OCI-LY7 (cell line): ENCODE data around the gene PCCA.

Experiments used
- EZH2phosphoT487 ChIP-seq: fragments of 200-600 bp; sonication (generic); IDR thresholded peaks from 2 replicates; pipeline ENCODE4 v1.6.1; 2018; ENCODE audit warnings: low read depth, borderline replicate concordance, mild to moderate bottlenecking, mixed run types, antibody characterized with exemption, low read length, moderate library complexity, mixed read lengths
- TF ChIP-seq, protein P1 (sequence below): fragments of 200-600 bp; sonication (generic); conservative IDR thresholded peaks from 2 replicates; pipeline ENCODE4 v1.5.1; 2014; ENCODE audit warnings: mild to moderate bottlenecking, antibody characterized with exemption, low read length, moderate library complexity, mixed read lengths

DNA sequence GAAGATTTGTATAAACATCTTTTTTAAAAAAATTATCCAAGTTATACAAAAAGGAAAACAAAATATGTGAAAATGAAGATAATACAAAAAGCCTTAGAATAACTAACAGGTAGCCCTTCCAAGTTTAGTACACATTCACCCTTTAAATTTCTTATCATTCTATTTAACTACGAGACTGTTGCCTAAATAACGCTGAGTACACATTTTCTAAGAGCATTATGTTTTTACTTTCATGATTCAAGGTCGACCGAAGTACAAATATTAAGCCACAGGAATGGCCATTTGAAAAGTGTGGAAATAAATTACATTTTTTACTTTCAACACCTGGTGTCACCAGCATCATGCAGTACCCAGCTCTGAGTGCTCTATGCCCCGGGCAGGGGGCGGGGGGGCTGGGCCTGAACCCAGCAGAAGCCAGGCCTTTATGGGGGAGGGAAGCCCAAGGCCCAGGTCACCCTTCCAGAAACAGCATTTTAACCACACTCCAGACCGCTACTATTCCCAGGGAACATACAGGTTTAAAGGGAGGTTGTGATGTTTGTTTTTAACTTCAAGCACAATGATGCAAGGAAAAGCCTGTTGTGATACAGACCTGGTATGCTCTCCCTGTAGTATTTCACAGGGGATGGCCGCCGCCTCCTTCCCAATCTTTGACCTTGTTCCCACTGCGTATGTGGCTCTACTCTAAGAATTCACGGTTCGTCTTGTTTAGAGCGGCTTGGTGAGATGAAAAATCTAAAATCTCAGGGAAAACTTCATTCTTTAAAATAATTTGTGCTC lies 475.7 kb downstream of the PCCA start:
- TF ChIP-seq, protein P1, sequence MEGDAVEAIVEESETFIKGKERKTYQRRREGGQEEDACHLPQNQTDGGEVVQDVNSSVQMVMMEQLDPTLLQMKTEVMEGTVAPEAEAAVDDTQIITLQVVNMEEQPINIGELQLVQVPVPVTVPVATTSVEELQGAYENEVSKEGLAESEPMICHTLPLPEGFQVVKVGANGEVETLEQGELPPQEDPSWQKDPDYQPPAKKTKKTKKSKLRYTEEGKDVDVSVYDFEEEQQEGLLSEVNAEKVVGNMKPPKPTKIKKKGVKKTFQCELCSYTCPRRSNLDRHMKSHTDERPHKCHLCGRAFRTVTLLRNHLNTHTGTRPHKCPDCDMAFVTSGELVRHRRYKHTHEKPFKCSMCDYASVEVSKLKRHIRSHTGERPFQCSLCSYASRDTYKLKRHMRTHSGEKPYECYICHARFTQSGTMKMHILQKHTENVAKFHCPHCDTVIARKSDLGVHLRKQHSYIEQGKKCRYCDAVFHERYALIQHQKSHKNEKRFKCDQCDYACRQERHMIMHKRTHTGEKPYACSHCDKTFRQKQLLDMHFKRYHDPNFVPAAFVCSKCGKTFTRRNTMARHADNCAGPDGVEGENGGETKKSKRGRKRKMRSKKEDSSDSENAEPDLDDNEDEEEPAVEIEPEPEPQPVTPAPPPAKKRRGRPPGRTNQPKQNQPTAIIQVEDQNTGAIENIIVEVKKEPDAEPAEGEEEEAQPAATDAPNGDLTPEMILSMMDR, result no peak
- TF ChIP-seq EZH2phosphoT487, result no peak
